GM19025 (cell line): ENCODE measurements around the gene SEPTIN5.

Source experiments
- ATAC-seq: cut with Tn5 transposase; IDR thresholded peaks from one replicate; pipeline ENCODE4 v1.9.1; 2021; ENCODE audit warnings: mild to moderate bottlenecking, low read depth, moderate library complexity; ENCODE audit not compliant: unreplicated experiment

SEPTIN5 gene

DNA sequence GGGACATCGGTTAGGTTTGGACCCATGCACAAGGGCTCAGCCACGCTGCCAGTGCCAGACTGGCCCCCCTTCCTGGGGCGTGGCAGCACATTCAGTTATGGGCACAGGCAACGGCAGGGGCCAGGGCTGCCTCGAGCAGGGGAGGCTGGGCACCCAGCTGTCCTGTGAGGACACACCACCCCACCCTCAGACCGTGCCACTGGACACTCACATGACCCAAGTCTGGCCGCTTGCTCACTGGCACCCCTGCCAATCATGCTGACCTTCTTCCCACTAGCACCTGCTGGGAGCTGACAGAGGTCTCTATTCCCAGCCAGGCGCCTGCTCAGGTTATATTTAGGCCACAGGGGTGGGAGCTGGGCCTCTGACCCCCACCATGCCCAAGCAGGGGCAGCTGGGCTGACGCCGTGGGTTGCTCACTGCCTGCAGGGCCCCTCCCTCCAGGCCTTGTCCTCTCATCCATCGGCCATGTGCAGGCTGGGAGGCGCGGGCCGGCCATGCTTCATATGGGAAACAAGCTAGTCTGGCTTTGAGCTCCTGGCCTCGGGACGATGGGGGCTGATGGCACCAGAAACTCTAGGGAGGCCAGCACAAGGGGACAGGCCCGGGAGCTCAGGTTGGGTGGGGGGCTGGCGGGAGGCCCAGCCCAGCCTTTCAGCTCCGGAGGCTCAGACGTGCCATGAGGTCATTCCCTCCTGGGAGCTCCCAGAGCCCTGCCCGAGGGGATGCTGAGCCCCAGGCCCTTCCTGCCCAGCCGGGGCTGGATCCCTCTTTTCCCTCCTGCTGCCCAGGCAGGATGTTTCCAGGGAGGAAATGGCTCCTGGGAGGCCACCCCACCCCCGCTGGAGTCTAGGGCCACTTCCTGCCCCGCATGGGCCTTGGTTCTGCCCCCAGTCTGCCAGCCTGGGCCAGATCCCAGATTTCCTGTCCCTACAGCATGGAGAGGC is 31.1 kb downstream of the SEPTIN5 start:
- no peak for ATAC-seq

DNA sequence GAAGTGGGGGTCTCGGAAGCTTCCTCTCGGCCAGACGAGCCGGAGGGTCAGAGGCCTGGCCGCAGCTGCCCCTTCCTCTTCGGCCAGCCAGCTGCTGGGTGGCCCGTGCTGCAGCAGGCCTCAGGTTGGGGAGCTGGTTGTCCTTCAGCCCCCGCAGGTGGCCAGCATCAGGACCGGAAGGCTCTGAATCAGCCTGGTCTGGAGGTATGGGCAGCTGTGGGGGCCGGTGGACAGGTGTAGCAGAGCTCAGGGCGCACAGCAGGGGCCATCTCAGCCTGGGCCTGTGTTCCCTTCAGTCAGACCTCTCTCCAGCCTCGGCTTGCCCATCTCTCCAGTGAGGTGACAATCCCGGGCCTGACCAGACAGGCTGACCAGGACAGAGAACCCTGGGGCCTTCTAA is 32.4 kb downstream of the SEPTIN5 start:
- ATAC-seq = no peak

- no peak for ATAC-seq
Observed at GRCh38 chr22:19747551-19747950, 33.2 kb downstream of the SEPTIN5 start.

GRCh38 chr22:19748139-19748538 is 33.8 kb downstream of the SEPTIN5 start:
- ATAC-seq = no peak

GRCh38 chr22:19748991-19749664 is 34.8 kb downstream of the SEPTIN5 start:
- ATAC-seq = no peak

GRCh38 chr22:19749876-19750275 is 35.6 kb downstream of the SEPTIN5 start:
- ATAC-seq = no peak

DNA sequence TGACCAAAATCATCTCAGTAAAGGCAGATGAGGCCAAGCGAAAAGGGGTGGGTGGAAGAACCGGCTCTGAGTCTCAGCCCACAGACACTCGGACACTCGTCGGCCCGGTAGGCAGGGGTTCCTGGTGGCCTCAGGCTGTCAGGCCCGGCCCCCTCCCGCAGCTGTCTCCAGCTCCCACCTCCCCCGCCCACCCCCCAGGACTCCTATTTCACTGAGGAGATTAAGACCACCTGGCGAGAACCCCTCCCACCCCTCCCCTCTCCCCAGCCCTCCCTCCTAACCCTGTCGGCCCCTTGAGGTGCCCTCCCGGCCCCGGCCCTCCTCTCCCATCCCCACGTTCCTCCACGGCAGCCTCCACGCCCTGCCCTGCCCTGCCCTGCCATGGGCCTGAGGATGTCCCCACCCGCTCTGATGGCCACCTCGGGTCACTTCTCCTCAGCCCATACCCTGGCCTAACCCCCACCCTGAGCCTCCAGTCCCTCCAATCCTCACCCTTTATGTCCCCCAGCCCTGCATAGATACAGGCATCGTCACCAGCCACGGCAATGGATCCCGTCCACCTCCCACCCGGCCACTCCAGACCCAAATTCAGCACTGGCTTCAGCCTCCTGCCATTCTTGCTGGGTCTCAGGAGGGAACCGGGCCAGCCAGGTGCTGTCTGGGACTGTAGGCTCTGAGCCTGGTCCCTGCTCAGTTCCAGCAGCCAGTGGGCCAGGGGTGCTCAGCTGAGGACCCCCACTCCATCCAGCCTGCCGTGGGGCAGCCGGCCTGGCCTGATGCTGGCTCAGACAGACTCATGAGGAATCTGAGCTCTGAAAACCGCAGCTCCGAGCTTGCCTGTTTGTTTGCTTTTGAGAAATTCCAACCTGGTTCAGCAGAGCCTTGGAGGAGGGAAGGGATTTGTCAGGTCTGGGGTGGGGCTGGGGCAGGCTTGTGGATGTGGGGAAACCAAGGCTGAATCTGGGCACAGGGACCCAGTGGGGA is 36.5 kb downstream of the SEPTIN5 start:
- ATAC-seq = no peak

DNA sequence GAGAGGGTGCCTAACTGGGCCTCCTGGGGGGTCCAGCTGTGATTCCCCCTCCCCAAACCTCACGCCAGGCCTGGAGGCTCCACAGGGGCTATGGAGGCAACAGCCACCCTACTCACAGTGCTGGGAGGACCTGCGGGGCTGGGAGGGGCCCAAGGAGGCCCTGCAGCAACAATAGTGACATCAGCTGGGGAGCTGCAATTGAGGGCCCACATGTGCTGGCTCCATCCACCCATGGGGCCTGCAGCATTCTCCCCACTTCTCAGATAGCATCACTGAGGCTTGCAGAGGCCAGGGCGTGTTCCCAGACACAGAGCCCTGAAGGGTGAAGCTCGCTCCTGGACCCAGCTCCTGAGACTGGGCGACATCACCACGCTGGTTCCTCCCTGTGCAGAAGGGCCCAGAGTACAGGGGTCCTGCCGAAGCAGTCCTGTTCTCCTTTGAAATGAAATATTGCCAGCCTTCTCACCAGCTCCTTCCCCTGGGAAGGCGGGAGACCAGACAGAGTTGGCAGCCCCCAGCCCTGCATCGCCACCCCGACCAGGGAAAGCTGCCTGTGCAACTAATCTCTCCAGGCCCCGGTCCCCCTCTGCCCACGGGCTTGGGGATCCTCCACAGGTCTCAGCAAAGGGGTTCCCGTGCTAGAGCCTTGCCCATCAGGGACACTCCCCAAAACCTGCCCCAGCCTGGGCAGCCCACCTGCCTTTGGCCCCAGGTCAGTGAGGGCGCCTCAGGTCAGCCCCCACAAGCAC is 37.4 kb downstream of the SEPTIN5 start:
- no peak for ATAC-seq

- no peak for ATAC-seq
Observed at GRCh38 chr22:19753090-19753842, 39.0 kb downstream of the SEPTIN5 start.

DNA sequence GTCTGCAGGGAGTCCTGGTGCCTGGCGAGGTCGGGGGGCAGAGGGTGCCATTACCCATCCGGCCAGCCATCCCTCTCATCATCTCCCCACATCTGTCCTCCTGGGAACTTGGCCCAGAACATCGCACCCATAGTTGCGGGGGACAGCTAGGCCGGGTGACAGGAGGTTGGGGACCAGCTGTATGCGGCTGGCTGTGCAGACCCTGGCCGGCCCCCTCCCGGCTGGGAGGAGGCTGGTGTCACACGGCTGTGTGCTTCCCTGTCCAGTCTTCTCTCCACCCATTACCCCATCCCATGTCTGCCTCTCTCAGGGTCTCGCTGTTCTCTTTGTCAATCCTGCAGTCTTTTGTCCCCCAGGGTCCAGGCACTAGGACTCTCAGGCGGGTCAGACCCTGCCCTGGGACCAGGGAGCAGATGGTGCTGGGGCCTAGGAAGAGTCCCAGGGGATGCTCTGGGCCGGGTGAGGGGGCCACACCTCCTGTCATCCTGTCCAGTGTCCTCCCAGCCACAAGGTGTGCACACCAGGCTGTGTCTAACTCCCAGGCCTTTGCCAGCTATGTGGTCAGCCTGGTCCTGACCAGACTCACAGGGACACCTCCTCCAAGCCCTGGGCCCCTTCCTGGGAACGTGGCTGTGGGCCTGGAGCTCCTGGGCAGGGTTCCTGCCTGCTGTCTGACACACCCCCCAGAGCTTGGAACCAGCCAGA is 39.8 kb downstream of the SEPTIN5 start:
- ATAC-seq = no peak

GRCh38 chr22:19754701-19755144 is 40.4 kb downstream of the SEPTIN5 start:
- ATAC-seq = no peak

- ATAC-seq = no peak
Observed at GRCh38 chr22:19755145-19755710, 40.9 kb downstream of the SEPTIN5 start.

- ATAC-seq = no peak
Observed at GRCh38 chr22:19755722-19756287, 41.5 kb downstream of the SEPTIN5 start.

- no peak for ATAC-seq
Observed at GRCh38 chr22:19756288-19757128, 42.2 kb downstream of the SEPTIN5 start.

GRCh38 chr22:19757140-19757984 is 43.1 kb downstream of the SEPTIN5 start:
- no peak for ATAC-seq
